Esophagus squamous epithelium (tissue), 5 donors: ENCODE data around the gene PICK1. TPM values are rescaled to one million over a fixed set of nuclear protein-coding genes. Genes with fewer than 3 reads are reported as not detected.

Source experiments
- DNase-seq: peaks from one replicate; lab custom pipeline; 2025; lab: John Stamatoyannopoulos, UW
- H3K27ac ChIP-seq, 4 donors: fragments of 200-600 bp; sonication (generic); one replicate each; pipeline ENCODE4 v1.5.1; 2016 to 2019; ENCODE audit warnings: mild to moderate bottlenecking in 1 of 4
- H3K27me3 ChIP-seq, 4 donors: fragments of 200-600 bp; sonication (generic); 1 replicate in 3 of 4; 2 replicates in 1 of 4; pipeline versions ENCODE4 v1.5.1 to v1.6.0; 2017 to 2021; ENCODE audit warnings: antibody characterized with exemption in 1 of 4
- H3K36me3 ChIP-seq, 3 donors: fragments of 200-600 bp; sonication (generic); one replicate each; pipeline ENCODE4 v1.5.1; 2016 to 2019
- H3K4me1 ChIP-seq, 3 donors: fragments of 200-600 bp; sonication (generic); one replicate each; pipeline ENCODE4 v1.5.1; 2017 to 2019
- H3K4me3 ChIP-seq, 4 donors: fragments of 200-600 bp; sonication (generic); 1 replicate in 3 of 4; 2 replicates in 1 of 4; pipeline ENCODE4 v1.5.1; 2016 to 2019; ENCODE audit warnings: mild to moderate bottlenecking in 2 of 4, moderate library complexity in 1 of 4
- H3K9me3 ChIP-seq, 3 donors: fragments of 200-600 bp; sonication (generic); one replicate each; pipeline ENCODE4 v1.5.1; 2016 to 2019
- POLR2A ChIP-seq, 4 donors: fragments of 450-650 bp; IDR thresholded peaks; one replicate each; pipeline ENCODE4 v1.6.1; 2017; ENCODE audit warnings: antibody characterized with exemption in 4 of 4, mild to moderate bottlenecking in 4 of 4, moderate library complexity in 3 of 4
- WGBS, 2 donors: methylation state at CpG; one replicate each; pipeline ENCODE4 v1.1.5; 2018; 5-methylcytosine and 5-hydroxymethylcytosine counted together
- intact Hi-C: fragments of 100-400 bp; cut with DNase I; formaldehyde crosslinking; loops from one replicate; pipeline ENCODE4 v1.15.0; 2022
- total RNA-seq, 4 donors: library from RNA; depleted of rRNA; stranded (reverse); fragments of >200 nt; gene quantifications; one replicate each; pipeline ENCODE4 v1.1.0, GENCODE V29; 2016
- TF ChIP-seq, protein P1 (sequence below), 6 experiments: fragments of 450-650 bp in 4 of 6; fragments of 200-600 bp in 2 of 6; sonication (generic) in 2 of 6; IDR thresholded peaks; one replicate each; pipeline ENCODE4 v1.5.1; 2016 to 2019; ENCODE audit warnings: antibody characterized with exemption in 6 of 6, mild to moderate bottlenecking in 4 of 6, moderate library complexity in 4 of 6
- donor health status: DM: yes; HTN: yes; CAD: no.

PICK1 gene
- 10 to 100 TPM; 26.3 to 53.1 (median 31.2) TPM for total RNA-seq

DNA sequence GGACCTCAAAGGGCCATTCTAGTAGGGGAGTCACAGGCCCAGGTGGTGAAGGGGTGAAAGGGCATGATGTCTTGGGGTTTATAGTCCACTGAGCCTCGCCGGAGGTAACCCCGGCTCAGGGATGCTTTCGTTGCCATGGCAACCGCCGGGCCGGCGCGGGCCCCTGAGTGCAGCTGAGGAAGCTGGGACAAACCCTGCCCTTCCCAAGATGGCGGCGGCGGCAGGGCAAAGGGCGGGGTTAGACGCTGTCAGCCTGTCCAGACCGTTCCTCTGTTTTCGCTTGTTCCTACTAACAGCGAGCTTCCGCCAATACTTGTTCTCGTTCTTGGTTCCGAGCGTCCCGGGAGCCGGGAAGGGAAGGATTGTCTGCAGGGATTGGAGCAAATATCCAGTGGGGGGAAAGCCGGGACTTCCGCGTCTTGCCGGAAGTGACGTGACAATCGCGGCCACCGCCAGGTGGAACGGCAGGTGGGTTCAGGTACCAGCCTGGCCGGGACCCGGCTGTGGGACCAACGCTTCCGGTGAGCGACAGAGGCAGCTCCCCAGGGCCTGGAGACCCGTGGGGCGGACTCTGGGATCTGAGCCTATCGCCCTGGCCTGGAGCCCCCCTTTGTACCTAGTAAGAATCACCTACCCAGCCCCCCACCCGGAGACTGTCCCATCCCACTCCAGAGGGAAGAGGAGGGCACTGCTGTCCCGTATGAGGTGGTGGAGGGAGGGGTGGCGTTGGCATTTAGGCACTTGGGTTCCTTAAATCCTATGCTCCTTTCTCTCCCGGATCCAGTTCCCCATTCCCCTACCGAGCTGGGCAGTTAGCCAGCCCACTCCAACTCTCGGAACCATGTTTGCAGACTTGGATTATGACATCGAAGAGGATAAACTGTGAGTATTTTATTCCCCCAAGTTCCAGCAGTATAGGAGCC, at the start of gene PICK1:
TSS of gene PICK1 (plus strand) at position 436 of the 923 bp plus-strand sequence. CDS start at position 842, 406 bp downstream.
- Histone ChIP-seq H3K9me3 (no peaks in the 10 kb centered on the region), H3K4me3 (peak within 1 kb of the TSS; percentile 48 to 72 (median 66)), H3K27ac (peak within 1 kb of the TSS; percentile 85 to 92 (median 88)), H3K36me3 (peaks cover 0 to 37% (median 12%) of the 10 kb centered on the region in 3 donors), H3K27me3 (no peaks in the 10 kb centered on the region), H3K4me1 (peaks cover 0 to 22% (median 13%) of the 10 kb centered on the region in 3 donors)
- intact Hi-C loops: loop anchor here (5.0 to 10.0 kb wide), 2 partner anchors 295 to 508 kb away; no protein-coding TSS in a partner anchor
- DNase-seq: peak; percentile 73
- TF ChIP-seq, protein P1, sequence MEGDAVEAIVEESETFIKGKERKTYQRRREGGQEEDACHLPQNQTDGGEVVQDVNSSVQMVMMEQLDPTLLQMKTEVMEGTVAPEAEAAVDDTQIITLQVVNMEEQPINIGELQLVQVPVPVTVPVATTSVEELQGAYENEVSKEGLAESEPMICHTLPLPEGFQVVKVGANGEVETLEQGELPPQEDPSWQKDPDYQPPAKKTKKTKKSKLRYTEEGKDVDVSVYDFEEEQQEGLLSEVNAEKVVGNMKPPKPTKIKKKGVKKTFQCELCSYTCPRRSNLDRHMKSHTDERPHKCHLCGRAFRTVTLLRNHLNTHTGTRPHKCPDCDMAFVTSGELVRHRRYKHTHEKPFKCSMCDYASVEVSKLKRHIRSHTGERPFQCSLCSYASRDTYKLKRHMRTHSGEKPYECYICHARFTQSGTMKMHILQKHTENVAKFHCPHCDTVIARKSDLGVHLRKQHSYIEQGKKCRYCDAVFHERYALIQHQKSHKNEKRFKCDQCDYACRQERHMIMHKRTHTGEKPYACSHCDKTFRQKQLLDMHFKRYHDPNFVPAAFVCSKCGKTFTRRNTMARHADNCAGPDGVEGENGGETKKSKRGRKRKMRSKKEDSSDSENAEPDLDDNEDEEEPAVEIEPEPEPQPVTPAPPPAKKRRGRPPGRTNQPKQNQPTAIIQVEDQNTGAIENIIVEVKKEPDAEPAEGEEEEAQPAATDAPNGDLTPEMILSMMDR (IDR thresholded peaks at IDR 0.05): peak in 4 of 6 experiments; percentile 4 to 42 (median 26)
- TF ChIP-seq POLR2A (IDR thresholded peaks at IDR 0.05): peak in 2 of 4 donors; percentile 26 to 53
- WGBS, 2 donors: 2 to 3% methylated on average over 26 to 31 of the region's 47 CpGs

DNA sequence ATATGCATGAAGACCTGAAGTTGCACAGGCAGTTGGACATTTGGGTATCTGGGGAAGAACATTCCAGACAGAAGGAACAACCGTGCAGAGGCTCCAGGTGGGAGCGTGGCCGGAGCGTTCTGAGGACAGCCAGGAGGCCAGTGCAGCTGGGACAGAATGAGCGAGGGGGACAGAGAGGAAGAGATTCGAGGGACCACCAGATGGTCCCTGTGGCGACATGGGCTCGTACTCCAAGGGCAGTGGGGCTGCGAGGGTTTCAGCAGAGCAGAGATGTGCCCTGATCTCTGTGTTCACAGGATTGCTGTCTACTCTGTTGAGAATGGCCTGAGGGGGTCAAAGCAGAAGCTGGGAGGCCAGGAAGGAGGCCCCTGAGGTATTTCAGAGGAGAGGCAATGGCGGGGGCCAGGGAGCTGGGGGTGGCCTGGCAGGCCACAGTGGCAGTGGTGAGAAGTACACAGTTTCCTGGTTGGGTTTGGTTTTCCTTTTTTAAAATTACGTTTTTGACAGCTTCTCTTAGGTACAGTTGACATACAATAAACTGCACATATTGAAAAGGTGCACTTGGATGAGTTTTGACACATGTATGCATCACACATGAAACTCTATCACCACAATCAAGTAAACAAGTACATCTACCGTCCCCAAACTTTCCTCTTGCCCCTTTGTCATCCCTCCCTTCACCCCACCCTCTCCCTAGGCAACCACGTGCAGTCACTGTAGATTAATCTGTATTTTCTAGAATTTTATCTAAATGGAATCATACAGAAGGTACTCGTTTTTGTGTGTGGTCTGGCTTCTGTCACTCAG, 48.0 kb upstream of the PICK1 start:
- Histone ChIP-seq H3K9me3 (no peaks in the 10 kb centered on the region), H3K27me3 (no peaks in the 10 kb centered on the region), H3K4me1 (no peaks in the 10 kb centered on the region), H3K36me3 (no peaks in the 10 kb centered on the region), H3K27ac (no peak overlapping the region), H3K4me3 (no peak overlapping the region)
- 70 to 74% methylated on average over 14 of the region's 14 CpGs for WGBS, 2 donors
- no peak for DNase-seq
- intact Hi-C loops: no loop called here
- TF ChIP-seq, protein P1 (IDR thresholded peaks at IDR 0.05): no peak
- no peak for TF ChIP-seq POLR2A (IDR thresholded peaks at IDR 0.05)

DNA sequence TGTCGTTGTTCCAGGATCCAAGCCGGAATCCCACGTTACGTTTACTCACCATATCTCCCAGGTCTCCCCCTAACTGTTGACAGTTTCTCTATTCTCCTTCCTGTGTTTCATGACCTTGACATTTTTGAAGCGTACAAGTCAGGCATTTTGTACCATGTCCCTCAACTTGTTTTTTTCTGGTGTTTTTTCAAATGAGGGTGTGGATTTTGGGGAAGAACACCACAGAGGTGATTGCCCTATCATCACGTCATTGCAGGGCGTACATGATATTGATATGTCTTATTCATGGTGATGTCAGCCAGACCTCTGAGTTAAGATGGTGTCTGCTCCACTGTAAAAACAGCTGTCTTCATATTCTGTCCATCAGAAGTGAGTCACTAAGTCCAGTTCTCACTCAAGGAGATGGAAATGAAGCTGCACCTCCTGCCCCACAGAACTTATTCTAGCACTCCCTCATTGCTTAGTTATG, 44.6 kb upstream of the PICK1 start:
- Histone ChIP-seq H3K9me3 (no peaks in the 10 kb centered on the region), H3K27ac (no peak overlapping the region), H3K4me3 (no peak overlapping the region), H3K27me3 (no peaks in the 10 kb centered on the region), H3K36me3 (no peaks in the 10 kb centered on the region), H3K4me1 (peaks cover 20 to 29% (median 25%) of the 10 kb centered on the region in 3 donors)
- TF ChIP-seq POLR2A (IDR thresholded peaks at IDR 0.05): no peak
- TF ChIP-seq, protein P1 (IDR thresholded peaks at IDR 0.05): no peak
- intact Hi-C loops: no loop called here
- WGBS, 2 donors: 81% methylated on average over 7 of the region's 7 CpGs
- no peak for DNase-seq

DNA sequence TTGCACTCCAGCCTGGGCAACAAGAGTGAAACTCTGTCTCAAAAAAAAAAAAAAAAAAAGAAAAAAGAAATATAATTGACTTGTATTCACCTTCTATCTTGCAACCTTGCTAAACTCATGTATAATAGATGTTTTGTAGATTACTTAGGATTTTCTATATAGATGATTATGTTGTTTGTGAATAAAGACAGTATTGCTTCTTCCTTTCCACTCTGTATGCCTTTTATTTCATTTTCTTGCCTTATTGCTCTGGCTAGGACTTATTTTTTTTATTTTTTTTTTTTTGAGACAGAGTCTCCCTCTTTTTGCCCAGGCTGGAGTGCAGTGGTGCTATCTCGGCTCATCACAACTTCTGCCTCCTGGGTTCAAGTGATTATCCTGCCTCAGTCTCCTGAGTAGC, 43.1 kb upstream of the PICK1 start:
- no peak for DNase-seq
- Histone ChIP-seq H3K27ac (no peak overlapping the region), H3K9me3 (no peaks in the 10 kb centered on the region), H3K27me3 (no peaks in the 10 kb centered on the region), H3K4me1 (peaks cover 22 to 34% (median 29%) of the 10 kb centered on the region in 3 donors), H3K4me3 (no peak overlapping the region), H3K36me3 (no peaks in the 10 kb centered on the region)
- intact Hi-C loops: no loop called here
- 100% methylated on average over 1 of the region's 1 CpG for WGBS, 2 donors
- TF ChIP-seq POLR2A (IDR thresholded peaks at IDR 0.05): no peak
- TF ChIP-seq, protein P1 (IDR thresholded peaks at IDR 0.05): no peak
